GM06990 (cell line): ENCODE data around the gene PRPF18.

Experiments
- DNase-seq: peaks from one replicate; pipeline ENCODE4 v3.0.0-alpha.2; 2011; ENCODE audit not compliant: insufficient read length; ENCODE audit errors: extremely low read depth
- H3K27me3 ChIP-seq: replicated peaks from 2 replicates; pipeline ENCODE4 v1.6.0; 2011; ENCODE audit warnings: low read length; ENCODE audit not compliant: control insufficient read depth, insufficient read depth
- H3K36me3 ChIP-seq: 2 replicates; pipeline ENCODE4 v1.5.1; 2011; ENCODE audit warnings: low read length; ENCODE audit not compliant: control insufficient read depth, insufficient read depth
- H3K4me3 ChIP-seq: replicated peaks from 2 replicates; pipeline ENCODE4 v1.5.1; 2011; ENCODE audit warnings: low read depth, mild to moderate bottlenecking, control low read depth, low read length
- CTCF ChIP-seq: IDR thresholded peaks from 2 replicates; pipeline ENCODE4 v1.5.1; 2011; ENCODE audit warnings: low read length, control low read depth, mild to moderate bottlenecking, inconsistent platforms; ENCODE audit not compliant: insufficient read depth, poor library complexity, severe bottlenecking

Gene PRPF18

GRCh38 chr10:13608246-13608853 is 21.6 kb downstream of the PRPF18 start:
- TF ChIP-seq CTCF, result no peak
- H3K27me3 ChIP-seq, result no peaks in the 10 kb centered on the region
- H3K36me3 ChIP-seq, result peaks cover 5% of the 10 kb centered on the region

GRCh38 chr10:13612654-13613373 is 26.0 kb downstream of the PRPF18 start:
- no peak for DNase-seq
- no peak overlapping the region for H3K4me3 ChIP-seq
- peaks cover 9% of the 10 kb centered on the region for H3K36me3 ChIP-seq
- no peaks in the 10 kb centered on the region for H3K27me3 ChIP-seq
- no peak for TF ChIP-seq CTCF

More at GRCh38 chr10:13608246-13608853, 21.6 kb downstream of the PRPF18 start:
- no peak for DNase-seq
- H3K4me3 ChIP-seq, result no peak overlapping the region

GRCh38 chr10:13613519-13613918 is 26.8 kb downstream of the PRPF18 start:
- no peak overlapping the region for H3K4me3 ChIP-seq
- H3K36me3 ChIP-seq, result peaks cover 7% of the 10 kb centered on the region
- no peaks in the 10 kb centered on the region for H3K27me3 ChIP-seq
- TF ChIP-seq CTCF, result peak; percentile 40
- no peak for DNase-seq

- DNase-seq, result no peak
- Histone ChIP-seq H3K36me3 (peaks cover 9% of the 10 kb centered on the region), H3K4me3 (no peak overlapping the region), H3K27me3 (no peaks in the 10 kb centered on the region)
- TF ChIP-seq CTCF, result no peak
Measured at GRCh38 chr10:13614530-13615332, 28.0 kb downstream of the PRPF18 start.

GRCh38 chr10:13615650-13616300 is 29.0 kb downstream of the PRPF18 start:
- H3K27me3 ChIP-seq, result no peaks in the 10 kb centered on the region
- no peak overlapping the region for H3K4me3 ChIP-seq
- no peak for TF ChIP-seq CTCF
- DNase-seq, result no peak
- peaks cover 9% of the 10 kb centered on the region for H3K36me3 ChIP-seq
